Kidney epithelial cell (primary cell): Measurements from ENCODE around the gene INPP5A. TPM values are rescaled to one million over a fixed set of nuclear protein-coding genes. Genes with fewer than 3 reads are reported as not detected.

Source experiments
- DNase-seq: peaks from one replicate; pipeline ENCODE4 v3.0.0-alpha.2; 2010; ENCODE audit warnings: low read depth
- H3K27me3 ChIP-seq: 2 replicates; pipeline ENCODE4 v1.6.0; 2011; ENCODE audit warnings: low read length; ENCODE audit not compliant: control insufficient read depth, insufficient read depth
- H3K36me3 ChIP-seq: 2 replicates; pipeline ENCODE4 v1.5.1; 2011; ENCODE audit warnings: low read length; ENCODE audit not compliant: control insufficient read depth, insufficient read depth
- H3K4me3 ChIP-seq: 2 replicates; pipeline ENCODE4 v1.5.1; 2011; ENCODE audit warnings: low read depth, mild to moderate bottlenecking, control low read depth, low read length
- CTCF ChIP-seq: IDR thresholded peaks from 2 replicates; pipeline ENCODE4 v1.5.1; 2011; ENCODE audit warnings: mild to moderate bottlenecking, moderate library complexity, low read length, control low read depth, inconsistent platforms; ENCODE audit not compliant: insufficient read depth, poor library complexity, severe bottlenecking
- total RNA-seq: library from RNA; depleted of rRNA; stranded (reverse); fragments of >200 nt; gene quantifications from 2 replicates; pipeline ENCODE4 v1.2.3, GENCODE V29; 2015

Gene INPP5A
- total RNA-seq, 1 donor from 2014 or later = 45.1 TPM

GRCh38 chr10:132812520-132812919 is 274.9 kb downstream of the INPP5A start:
- H3K36me3 ChIP-seq = no peaks in the 10 kb centered on the region
- no peak for TF ChIP-seq CTCF
- H3K4me3 ChIP-seq = no peak overlapping the region
- H3K27me3 ChIP-seq = peaks cover 19% of the 10 kb centered on the region
- DNase-seq = no peak

GRCh38 chr10:132813001-132813401 is 275.4 kb downstream of the INPP5A start:
- DNase-seq = no peak
- TF ChIP-seq CTCF = no peak
- Histone ChIP-seq H3K36me3 (no peaks in the 10 kb centered on the region), H3K4me3 (no peak overlapping the region), H3K27me3 (peaks cover 23% of the 10 kb centered on the region)

- Histone ChIP-seq H3K27me3 (peaks cover 18% of the 10 kb centered on the region), H3K4me3 (no peak overlapping the region), H3K36me3 (no peaks in the 10 kb centered on the region)
- no peak for TF ChIP-seq CTCF
- no peak for DNase-seq
These were observed 276.2 kb downstream of the INPP5A start for GRCh38 chr10:132813560-132814468.

- Histone ChIP-seq H3K27me3 (peaks cover 14% of the 10 kb centered on the region), H3K36me3 (no peaks in the 10 kb centered on the region), H3K4me3 (no peak overlapping the region)
- TF ChIP-seq CTCF = no peak
- DNase-seq = no peak
These were observed 276.9 kb downstream of the INPP5A start for GRCh38 chr10:132814469-132814856.

- Histone ChIP-seq H3K36me3 (no peaks in the 10 kb centered on the region), H3K4me3 (no peak overlapping the region), H3K27me3 (peaks cover 12% of the 10 kb centered on the region)
- TF ChIP-seq CTCF = no peak
- no peak for DNase-seq
These were observed 277.7 kb downstream of the INPP5A start for GRCh38 chr10:132815168-132815857.
